K562 (cell line): ENCODE data around the gene ADAMTS2. TPM values are rescaled to one million over a fixed set of nuclear protein-coding genes. Genes with fewer than 3 reads are reported as not detected.

ENCODE experiments used
- ATAC-seq: fragments of 200-7000 bp; cut with Tn5 transposase; 3 replicates; pipeline ENCODE4 v1.9.1; 2020; ENCODE audit warnings: moderate library complexity
- BruUV-seq: library from RNA; stranded (reverse); fragments of 400-500 nt; replicated peaks from 2 replicates; lab custom pipeline; 2021; lab: Mats Ljungman, UMichigan
- CTCF ChIA-PET: fragments of 300-600 bp; formaldehyde crosslinking; extraction: SDS; loops from one replicate; lab custom pipeline; 2021; ENCODE audit warnings: low intra/inter-chr PET ratio; lab: Yijun Ruan, JAX
- POLR2A ChIA-PET: fragments of 300-600, 350-650 bp; sonication (Branson Sonifier 250); formaldehyde crosslinking; extraction: SDS; loops from one replicate; lab custom pipeline; 2021; ENCODE audit warnings: antibody characterized with exemption, inconsistent platforms; lab: Yijun Ruan, JAX
- DNase-seq, 4 experiments: peaks; one replicate each; pipeline versions ENCODE4 v3.0.0 to v3.0.0-alpha.2; 2011 to 2018; ENCODE audit warnings: low spot score in 3 of 4, mixed read lengths in 3 of 4; ENCODE audit errors: extremely low read depth in 1 of 4
- FAIRE-seq: peaks from 2 replicates; lab custom pipeline; 2011; peaks lifted over from hg19 to GRCh38; lab: Jason Lieb, UNC
- H2AFZ ChIP-seq: 2 replicates; pipeline ENCODE4 v1.6.0; 2011; ENCODE audit warnings: low read depth, low read length, control low read depth, inconsistent platforms
- H3K27ac ChIP-seq: fragments of 200-600 bp; 3 replicates; pipeline ENCODE4 v1.8.0; 2011; ENCODE audit warnings: low read depth, mild to moderate bottlenecking, control low read depth, inconsistent platforms, low read length, moderate library complexity, mixed read lengths; ENCODE audit errors: extremely low read depth
- H3K27me3 ChIP-seq, 2 experiments: fragments of 300-600 bp in 1 of 2; 2 replicates in 1 of 2; 3 replicates in 1 of 2; pipeline versions ENCODE4 v1.6.0 to v1.8.0; 2011; ENCODE audit warnings: inconsistent platforms in 2 of 2, low read length in 2 of 2, mild to moderate bottlenecking in 1 of 2, mixed read lengths in 1 of 2, moderate library complexity in 1 of 2; ENCODE audit not compliant: control insufficient read depth in 2 of 2, insufficient read depth in 2 of 2
- H3K36me3 ChIP-seq: fragments of 300-600 bp; 3 replicates; pipeline ENCODE4 v1.8.0; 2011; ENCODE audit warnings: mild to moderate bottlenecking, low read length, inconsistent platforms; ENCODE audit not compliant: control insufficient read depth, insufficient read depth
- H3K4me1 ChIP-seq, 2 experiments: fragments of 200-600 bp in 1 of 2; replicated peaks in 1 of 2; 2 replicates in 1 of 2; 3 replicates in 1 of 2; pipeline versions ENCODE4 v1.5.1 to v1.8.0; 2011; ENCODE audit warnings: inconsistent platforms in 2 of 2, low read length in 2 of 2, mild to moderate bottlenecking in 1 of 2, mixed read lengths in 1 of 2, moderate library complexity in 1 of 2; ENCODE audit not compliant: control insufficient read depth in 2 of 2, insufficient read depth in 2 of 2
- H3K4me2 ChIP-seq: 2 replicates; pipeline ENCODE4 v1.6.1; 2011; ENCODE audit warnings: low read length, control low read depth, inconsistent platforms, mixed read lengths; ENCODE audit not compliant: insufficient read depth
- H3K4me3 ChIP-seq: fragments of 200-600 bp; sonication (generic), shearing (Covaris generic); 2 replicates; pipeline ENCODE4 v1.5.1; 2016; ENCODE audit warnings: control low read depth, inconsistent platforms
- H3K79me2 ChIP-seq: fragments of 200-600 bp; 3 replicates; pipeline ENCODE4 v1.8.0; 2011; ENCODE audit warnings: low read length, inconsistent platforms; ENCODE audit not compliant: control insufficient read depth, insufficient read depth
- H3K9ac ChIP-seq, 2 experiments: 2 replicates each; pipeline versions ENCODE4 v1.6.0 to v1.6.1; 2011; ENCODE audit warnings: low read depth in 2 of 2, low read length in 2 of 2, control low read depth in 1 of 2, inconsistent platforms in 1 of 2, mild to moderate bottlenecking in 1 of 2, mixed read lengths in 1 of 2; ENCODE audit not compliant: insufficient read depth in 1 of 2
- H3K9me1 ChIP-seq: one replicate; pipeline ENCODE4 v1.6.0; 2011; ENCODE audit warnings: inconsistent platforms, mild to moderate bottlenecking, low read length, moderate library complexity; ENCODE audit not compliant: control insufficient read depth, insufficient read depth
- H3K9me3 ChIP-seq: replicated peaks from 2 replicates; pipeline ENCODE4 v1.5.1; 2011; ENCODE audit warnings: low read depth, low read length, inconsistent platforms; ENCODE audit not compliant: control insufficient read depth, insufficient read depth
- H4K20me1 ChIP-seq: replicated peaks from 2 replicates; pipeline ENCODE4 v1.6.1; 2011; ENCODE audit warnings: low read length, inconsistent platforms, mixed read lengths; ENCODE audit not compliant: control insufficient read depth, insufficient read depth
- CHD1 ChIP-seq: fragments of 200-600 bp; sonication (generic); IDR thresholded peaks from one replicate; pipeline ENCODE4 v1.6.1; 2012; ENCODE audit warnings: mild to moderate bottlenecking, moderate library complexity, low read length, inconsistent platforms
- DPF2 ChIP-seq: fragments of 450-650 bp; IDR thresholded peaks from 2 replicates; pipeline ENCODE4 v1.6.1; 2016
- E2F3 ChIP-seq: fragments of 250-450 bp; sonication (Bioruptor Pico); IDR thresholded peaks from 2 replicates; pipeline ENCODE4 v1.4.0; 2020; ENCODE audit warnings: mild to moderate bottlenecking
- FUS ChIP-seq: fragments of 200-400 bp; formaldehyde crosslinking; optimal IDR thresholded peaks from 2 replicates; pipeline ENCODE3; 2017; ENCODE audit warnings: low read depth, low read length
- GABPA ChIP-seq: fragments of 200-800 bp; sonication (Bioruptor generic); conservative IDR thresholded peaks from 2 replicates; pipeline ENCODE4 v1.6.1; 2016; ENCODE audit warnings: low read depth, missing genetic modification characterization, missing compliant biosample characterization
- GATAD2B ChIP-seq: fragments of 450-650 bp; IDR thresholded peaks from 2 replicates; pipeline ENCODE4 v1.6.1; 2017; ENCODE audit warnings: mild to moderate bottlenecking, borderline replicate concordance
- MAFF ChIP-seq: IDR thresholded peaks from 2 replicates; pipeline ENCODE4 v1.6.1; 2012; ENCODE audit warnings: low read length, improper control_type of control experiment
- MAFK ChIP-seq: IDR thresholded peaks from 2 replicates; pipeline ENCODE4 v1.6.1; 2011; ENCODE audit warnings: low read length, improper control_type of control experiment
- MIER1 ChIP-seq: fragments of 450-650 bp; IDR thresholded peaks from 2 replicates; pipeline ENCODE4 v1.6.1; 2016; ENCODE audit warnings: antibody characterized with exemption, mild to moderate bottlenecking, low read depth
- NUFIP1 ChIP-seq: fragments of 450-650 bp; IDR thresholded peaks from 2 replicates; pipeline ENCODE4 v1.6.1; 2018; ENCODE audit not compliant: partially characterized antibody
- PYGO2 ChIP-seq: fragments of 450-650 bp; IDR thresholded peaks from 2 replicates; pipeline ENCODE4 v1.6.1; 2016; ENCODE audit warnings: mild to moderate bottlenecking, missing genetic modification characterization, moderate library complexity, missing compliant biosample characterization
- ZC3H11A ChIP-seq: IDR thresholded peaks from 2 replicates; pipeline ENCODE4 v1.6.1; 2012; ENCODE audit warnings: low read depth, low read length, improper control_type of control experiment
- ZC3H4 ChIP-seq: sonication (generic); formaldehyde crosslinking; IDR thresholded peaks from 2 replicates; pipeline ENCODE4 v1.9.0; 2021; ENCODE audit warnings: missing genetic modification reagents, borderline replicate concordance
- ZNF408 ChIP-seq: fragments of 250-450 bp; sonication (Bioruptor Pico); IDR thresholded peaks from 2 replicates; pipeline ENCODE4 v1.4.0; 2020; ENCODE audit warnings: low read depth, mild to moderate bottlenecking, moderate library complexity
- ZNF830 ChIP-seq: fragments of 250-450 bp; sonication (Bioruptor Pico); IDR thresholded peaks from 2 replicates; pipeline ENCODE4 v1.5.0; 2021; ENCODE audit warnings: mild to moderate bottlenecking
- WGBS: fragments of 100-300 bp; shearing (Covaris generic); methylation state at CpG from one replicate; pipeline ENCODE4 v1.1.6; 2016; ENCODE audit warnings: low coverage, mixed read lengths; ENCODE audit not compliant: insufficient coverage; ENCODE audit errors: missing lambda C conversion rate; 5-methylcytosine and 5-hydroxymethylcytosine counted together
- in situ Hi-C: fragments of 300-500 bp; cut with MboI; formaldehyde crosslinking; loops from 4 replicates; pipeline ENCODE4 v1.15.0; 2018; ENCODE audit warnings: inconsistent platforms, mixed read lengths
- intact Hi-C: fragments of 100-400 bp; cut with micrococcal nuclease; formaldehyde crosslinking; loops from 2 replicates; pipeline ENCODE4 v1.14.2; 2022
- polyA plus RNA-seq, 8 experiments: library from polyadenylated mRNA; depleted of rRNA in 4 of 8; stranded (reverse) in 5 of 8; unstranded in 3 of 8; fragments of >200 nt; fragmentation: Nextera tagmentation in 2 of 8; fragmentation: Illumina TruSeq in 1 of 8; extraction: Ambion mirVana in 2 of 8; extraction: Trizol in 1 of 8; gene quantifications; 2 replicates each; pipeline versions ENCODE4 v1.2.1 to v1.2.3, GENCODE V29; 2011 to 2014; ENCODE audit warnings: inconsistent platforms in 1 of 8, missing spikeins in 1 of 8
- total RNA-seq, 7 experiments: library from RNA; depleted of rRNA in 6 of 7; stranded (reverse); fragments of >200 nt in 6 of 7; fragmentation: Illumina TruSeq in 2 of 7; extraction: Trizol in 2 of 7; gene quantifications; 2 replicates each; pipeline versions ENCODE4 v1.2.1 to v1.2.3, GENCODE V29; 2011 to 2021; ENCODE audit warnings: low replicate concordance in 1 of 7
- TF ChIP-seq, protein P1 (sequence below): fragments of 200-800 bp; sonication (Bioruptor generic); IDR thresholded peaks from 2 replicates; pipeline ENCODE4 v1.6.1; 2017; ENCODE audit warnings: missing genetic modification characterization, missing compliant biosample characterization
- TF ChIP-seq, protein P2 (sequence below), 2 experiments: fragments of 450-650 bp in 1 of 2; sonication (generic) in 1 of 2; formaldehyde crosslinking in 1 of 2; IDR thresholded peaks in 1 of 2; conservative IDR thresholded peaks in 1 of 2; 2 replicates each; pipeline versions ENCODE4 v1.6.1 to v1.8.1; 2016 to 2023; ENCODE audit warnings: mild to moderate bottlenecking in 2 of 2, moderate library complexity in 2 of 2, inconsistent platforms in 1 of 2, missing genetic modification reagents in 1 of 2
- TF ChIP-seq, protein P3 (sequence below): fragments of 200-400 bp; formaldehyde crosslinking; IDR thresholded peaks from 2 replicates; pipeline ENCODE4 v1.6.1; 2017; ENCODE audit warnings: mild to moderate bottlenecking, low read depth, low read length, moderate library complexity

Gene ADAMTS2
- total and polyA plus RNA-seq, 9 of the 15 experiments (the other 6 are each of a cell fraction or from before 2014, with no cell fraction given): not detected

DNA sequence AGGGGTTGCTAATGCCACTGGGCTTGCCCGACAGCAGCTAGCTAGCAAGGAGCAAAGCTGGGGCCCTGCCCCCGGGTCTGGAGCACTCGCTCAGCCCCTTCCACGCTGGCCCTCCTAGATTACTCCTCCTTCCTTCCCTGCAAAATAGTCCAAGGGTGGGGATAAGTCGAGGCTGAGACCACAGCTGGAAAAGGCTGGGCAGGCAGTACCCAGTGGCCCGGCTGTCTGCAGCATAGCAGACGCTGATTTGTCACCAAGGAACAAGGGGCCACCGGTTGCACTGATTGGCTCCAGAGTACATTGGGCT lies 73.9 kb downstream of the ADAMTS2 start:
- Histone ChIP-seq H3K9me3 (no peaks in the 10 kb centered on the region), H3K36me3 (no peaks in the 10 kb centered on the region), H2AFZ (no peak overlapping the region), H3K9me1 (no peaks in the 10 kb centered on the region), H3K4me3 (no peak overlapping the region), H3K4me2 (no peak overlapping the region), H4K20me1 (no peaks in the 10 kb centered on the region), H3K79me2 (no peaks in the 10 kb centered on the region), H3K27ac (no peak overlapping the region), H3K4me1 (peaks cover 4 to 12% of the 10 kb centered on the region in 2 experiments; a peak in 2 of 5 replicates), H3K27me3 (peaks cover 0 to 33% of the 10 kb centered on the region in 2 experiments; a peak in 2 of 5 replicates), H3K9ac (no peak overlapping the region)
- intact Hi-C loops: no loop called here
- TF ChIP-seq GATAD2B: no peak
- TF ChIP-seq ZC3H11A: no peak
- no peak for TF ChIP-seq MAFK
- no peak for TF ChIP-seq ZC3H4
- TF ChIP-seq MAFF: no peak
- no peak for TF ChIP-seq NUFIP1
- no peak for TF ChIP-seq MIER1
- no peak for TF ChIP-seq FUS
- TF ChIP-seq ZNF408 (CRISPR knock-in tag): no peak
- no peak for TF ChIP-seq DPF2
- no peak for TF ChIP-seq ZNF830 (CRISPR knock-in tag)
- TF ChIP-seq PYGO2 (tag): no peak
- TF ChIP-seq, protein P1, sequence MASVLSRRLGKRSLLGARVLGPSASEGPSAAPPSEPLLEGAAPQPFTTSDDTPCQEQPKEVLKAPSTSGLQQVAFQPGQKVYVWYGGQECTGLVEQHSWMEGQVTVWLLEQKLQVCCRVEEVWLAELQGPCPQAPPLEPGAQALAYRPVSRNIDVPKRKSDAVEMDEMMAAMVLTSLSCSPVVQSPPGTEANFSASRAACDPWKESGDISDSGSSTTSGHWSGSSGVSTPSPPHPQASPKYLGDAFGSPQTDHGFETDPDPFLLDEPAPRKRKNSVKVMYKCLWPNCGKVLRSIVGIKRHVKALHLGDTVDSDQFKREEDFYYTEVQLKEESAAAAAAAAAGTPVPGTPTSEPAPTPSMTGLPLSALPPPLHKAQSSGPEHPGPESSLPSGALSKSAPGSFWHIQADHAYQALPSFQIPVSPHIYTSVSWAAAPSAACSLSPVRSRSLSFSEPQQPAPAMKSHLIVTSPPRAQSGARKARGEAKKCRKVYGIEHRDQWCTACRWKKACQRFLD: no peak
- no peak for TF ChIP-seq GABPA (tag)
- TF ChIP-seq E2F3 (CRISPR knock-in tag): no peak
- TF ChIP-seq, protein P2, sequence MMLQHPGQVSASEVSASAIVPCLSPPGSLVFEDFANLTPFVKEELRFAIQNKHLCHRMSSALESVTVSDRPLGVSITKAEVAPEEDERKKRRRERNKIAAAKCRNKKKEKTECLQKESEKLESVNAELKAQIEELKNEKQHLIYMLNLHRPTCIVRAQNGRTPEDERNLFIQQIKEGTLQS (IDR thresholded peaks at IDR 0.05): no peak
- TF ChIP-seq, protein P2 (CRISPR knock-in tag; conservative IDR thresholded peaks at IDR 0.05): no peak
- no peak for TF ChIP-seq CHD1
- TF ChIP-seq, protein P3, sequence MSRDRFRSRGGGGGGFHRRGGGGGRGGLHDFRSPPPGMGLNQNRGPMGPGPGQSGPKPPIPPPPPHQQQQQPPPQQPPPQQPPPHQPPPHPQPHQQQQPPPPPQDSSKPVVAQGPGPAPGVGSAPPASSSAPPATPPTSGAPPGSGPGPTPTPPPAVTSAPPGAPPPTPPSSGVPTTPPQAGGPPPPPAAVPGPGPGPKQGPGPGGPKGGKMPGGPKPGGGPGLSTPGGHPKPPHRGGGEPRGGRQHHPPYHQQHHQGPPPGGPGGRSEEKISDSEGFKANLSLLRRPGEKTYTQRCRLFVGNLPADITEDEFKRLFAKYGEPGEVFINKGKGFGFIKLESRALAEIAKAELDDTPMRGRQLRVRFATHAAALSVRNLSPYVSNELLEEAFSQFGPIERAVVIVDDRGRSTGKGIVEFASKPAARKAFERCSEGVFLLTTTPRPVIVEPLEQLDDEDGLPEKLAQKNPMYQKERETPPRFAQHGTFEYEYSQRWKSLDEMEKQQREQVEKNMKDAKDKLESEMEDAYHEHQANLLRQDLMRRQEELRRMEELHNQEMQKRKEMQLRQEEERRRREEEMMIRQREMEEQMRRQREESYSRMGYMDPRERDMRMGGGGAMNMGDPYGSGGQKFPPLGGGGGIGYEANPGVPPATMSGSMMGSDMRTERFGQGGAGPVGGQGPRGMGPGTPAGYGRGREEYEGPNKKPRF: no peak
- in situ Hi-C loops: no loop called here
- BruUV-seq: no TSS peak
- 0% methylated on average over 8 of the region's 8 CpGs for WGBS
- ChIA-PET POLR2A (no interaction called here), CTCF (no interaction called here)
- FAIRE-seq (no peak), DNase-seq (no peak), ATAC-seq (no peak)
